Measurements from ENCODE around the gene NOL12.

DNA sequence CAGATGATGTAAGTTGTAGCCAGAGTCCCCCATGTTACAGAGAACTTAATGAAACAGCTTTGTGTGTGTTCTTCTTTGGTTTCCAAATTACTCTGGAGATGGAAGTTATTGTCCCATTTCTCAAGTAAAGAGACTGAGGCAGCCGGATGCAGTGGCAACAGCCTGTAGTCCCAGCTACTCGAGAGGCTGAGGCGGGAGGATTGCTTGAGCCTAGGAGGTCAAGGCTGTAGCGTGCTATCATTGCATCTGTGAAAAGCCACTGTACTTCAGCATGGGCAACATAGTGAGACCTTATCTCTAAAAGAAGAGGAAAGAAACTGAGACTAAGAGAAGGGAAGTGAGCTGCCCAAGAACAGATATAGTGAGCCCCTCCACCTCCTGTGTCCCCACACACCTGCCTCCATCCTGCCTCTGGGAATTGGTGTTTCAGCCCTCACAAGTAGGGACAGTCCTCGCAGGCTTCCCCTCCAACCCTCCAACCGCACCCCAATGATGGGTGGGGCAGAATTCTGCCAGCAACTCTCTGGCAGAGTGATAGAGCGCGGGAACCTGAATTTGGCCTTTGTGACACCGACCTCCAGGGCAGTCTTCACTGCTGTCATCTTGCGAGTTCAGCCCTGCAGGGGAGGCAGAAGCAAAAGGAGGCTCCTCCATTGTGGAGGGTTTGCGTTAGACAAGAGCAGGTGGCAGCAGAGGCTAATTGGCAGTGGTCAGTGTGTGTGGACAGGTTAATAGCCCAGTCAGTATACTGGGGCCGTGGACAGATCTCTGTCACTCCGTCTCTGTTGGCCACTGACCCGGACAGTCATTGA, 26.0 kb upstream of the NOL12 start:
- TF ChIP-seq EZH2 (IDR thresholded peaks at IDR 0.05; ENCODE audit: low read length, unreplicated experiment) (no peak), CTCF (conservative IDR thresholded peaks at IDR 0.05; ENCODE audit: low read depth, low read length) (no peak), EZH2phosphoT487 (IDR thresholded peaks at IDR 0.05; ENCODE audit: borderline replicate concordance, low read length) (no peak)

All from PC-3 (cell line).